Measurements from ENCODE around the gene LEPROT.

DNA sequence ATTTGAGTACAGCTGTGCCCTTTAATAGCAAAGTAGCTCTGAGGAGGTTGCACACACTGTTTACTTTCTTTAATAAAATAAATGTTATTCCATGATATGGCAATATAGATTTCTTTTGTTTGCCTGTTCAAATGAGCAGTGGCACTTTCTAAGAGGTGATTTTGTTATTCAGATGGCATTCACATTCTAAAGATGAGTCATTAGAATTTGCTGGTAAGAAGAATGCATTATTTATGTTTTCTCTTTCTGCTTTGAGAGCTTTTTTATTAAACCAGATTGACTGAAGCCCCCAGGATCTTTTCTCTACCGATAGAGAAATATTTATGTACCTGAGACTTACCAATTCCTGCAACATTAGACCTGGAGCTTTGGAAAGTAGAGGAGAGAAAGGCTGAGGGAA, 11.2 kb upstream of the LEPROT start:
- TF ChIP-seq ZNF274 (IDR thresholded peaks at IDR 0.05; ENCODE audit: low read depth, low read length) = no peak
- TF ChIP-seq YY1 (IDR thresholded peaks at IDR 0.05; ENCODE audit: insufficient read depth, insufficient read length) = no peak
- TF ChIP-seq SUZ12 (IDR thresholded peaks at IDR 0.05; ENCODE audit: extremely low read depth, insufficient read depth, insufficient read length) = no peak
